Tibial nerve (tissue), 3 donors: ENCODE data around the gene MGLL.

ENCODE experiments used
- CTCF ChIP-seq, 5 experiments: fragments of 200-600 bp in 3 of 5; fragments of 450-650 bp in 2 of 5; sonication (generic) in 3 of 5; IDR thresholded peaks; one replicate each; pipeline ENCODE4 v1.5.1; 2016 to 2019; ENCODE audit warnings: antibody characterized with exemption in 5 of 5, mild to moderate bottlenecking in 3 of 5, moderate library complexity in 2 of 5
- POLR2A ChIP-seq, 2 donors: fragments of 450-650 bp; IDR thresholded peaks; one replicate each; pipeline ENCODE4 v1.6.1; 2017; ENCODE audit warnings: antibody characterized with exemption in 2 of 2, mild to moderate bottlenecking in 2 of 2, moderate library complexity in 2 of 2

- TF ChIP-seq POLR2A (IDR thresholded peaks at IDR 0.05) = no peak
- no peak for TF ChIP-seq CTCF (IDR thresholded peaks at IDR 0.05)
Observed at GRCh38 chr3:127753898-127754410, 68.4 kb downstream of the MGLL start.
